Smooth muscle cell (in vitro differentiated cells): ENCODE measurements around the gene C10orf95. TPM values are rescaled to one million over a fixed set of nuclear protein-coding genes. Genes with fewer than 3 reads are reported as not detected.

Source experiments
- DNase-seq: peaks from one replicate; lab custom pipeline; 2025; ENCODE audit not compliant: unreplicated experiment; lab: John Stamatoyannopoulos, UW
- H2AFZ ChIP-seq: fragments of 200-600 bp; sonication (generic); 2 replicates; pipeline ENCODE4 v1.6.0; 2016; ENCODE audit warnings: antibody characterized with exemption, low read depth, mild to moderate bottlenecking
- H3F3A ChIP-seq: fragments of 200-600 bp; sonication (generic); 2 replicates; pipeline ENCODE4 v1.6.0; 2017; ENCODE audit warnings: antibody characterized with exemption, low read depth
- H3K27ac ChIP-seq: fragments of 200-600 bp; sonication (generic); 2 replicates; pipeline ENCODE4 v1.5.1; 2016; ENCODE audit warnings: low read depth, mild to moderate bottlenecking
- H3K27me3 ChIP-seq: fragments of 200-600 bp; sonication (generic); 2 replicates; pipeline ENCODE4 v1.6.1; 2016; ENCODE audit warnings: low read depth, mild to moderate bottlenecking
- H3K36me3 ChIP-seq: fragments of 200-600 bp; sonication (generic); 2 replicates; pipeline ENCODE4 v1.5.1; 2016; ENCODE audit warnings: low read depth
- H3K4me1 ChIP-seq: fragments of 200-600 bp; sonication (generic); 2 replicates; pipeline ENCODE4 v1.5.1; 2016; ENCODE audit warnings: low read depth
- H3K4me2 ChIP-seq: fragments of 200-600 bp; sonication (generic); 2 replicates; pipeline ENCODE4 v1.6.0; 2016; ENCODE audit warnings: mild to moderate bottlenecking
- H3K4me3 ChIP-seq: fragments of 200-600 bp; sonication (generic); 2 replicates; pipeline ENCODE4 v1.5.1; 2016; ENCODE audit warnings: mild to moderate bottlenecking
- H3K79me2 ChIP-seq: fragments of 200-600 bp; sonication (generic); 2 replicates; pipeline ENCODE4 v1.6.0; 2016; ENCODE audit warnings: low read depth, mild to moderate bottlenecking
- H3K9ac ChIP-seq: fragments of 200-600 bp; sonication (generic); 2 replicates; pipeline ENCODE4 v1.6.0; 2016; ENCODE audit warnings: low read depth
- H3K9me3 ChIP-seq: fragments of 200-600 bp; sonication (generic); replicated peaks from 2 replicates; pipeline ENCODE4 v1.5.1; 2016; ENCODE audit warnings: low read depth
- H4K20me1 ChIP-seq: fragments of 200-600 bp; sonication (generic); 2 replicates; pipeline ENCODE4 v1.6.0; 2016; ENCODE audit warnings: low read depth
- CTCF ChIP-seq: fragments of 200-600 bp; sonication (generic); IDR thresholded peaks from 2 replicates; pipeline ENCODE4 v1.5.1; 2017; ENCODE audit warnings: borderline replicate concordance, mild to moderate bottlenecking, antibody characterized with exemption; ENCODE audit not compliant: insufficient read depth, poor library complexity, severe bottlenecking
- WGBS: methylation state at CpG from one replicate; pipeline ENCODE4 v1.1.7; 2016; ENCODE audit warnings: low lambda C conversion rate; 5-methylcytosine and 5-hydroxymethylcytosine counted together
- polyA plus RNA-seq: library from polyadenylated mRNA; unstranded; fragments of >200 nt; fragmentation: Nextera tagmentation; extraction: Ambion mirVana; gene quantifications from 2 replicates; pipeline ENCODE4 v1.2.1, GENCODE V29; 2016
- total RNA-seq: library from RNA; depleted of rRNA; stranded (reverse); fragments of >200 nt; gene quantifications from 2 replicates; pipeline ENCODE4 v1.2.3, GENCODE V29; 2014

The C10orf95 gene
- total and polyA plus RNA-seq, 2 experiments from 2014 or later, result 0.62 TPM; not detected in 1

- peak overlapping the region; percentile 73 for H3K4me3 ChIP-seq
- peak overlapping the region; percentile 39 for H3K27ac ChIP-seq
- H3K4me1 ChIP-seq, result peaks cover 32% of the 10 kb centered on the region
- peaks cover 8% of the 10 kb centered on the region for H4K20me1 ChIP-seq
- WGBS, result 11% methylated on average over 25 of the region's 48 CpGs
- no peaks in the 10 kb centered on the region for H3K27me3 ChIP-seq
- peak overlapping the region; percentile 38 for H3K9ac ChIP-seq
- no peaks in the 10 kb centered on the region for H3K9me3 ChIP-seq
- TF ChIP-seq CTCF, result no peak
- peak overlapping the region; percentile 91 for H3K4me2 ChIP-seq
- no peak overlapping the region for H2AFZ ChIP-seq
- H3F3A ChIP-seq, result no peaks in the 10 kb centered on the region
- peak; percentile 76 for DNase-seq
- no peaks in the 10 kb centered on the region for H3K79me2 ChIP-seq
- H3K36me3 ChIP-seq, result no peaks in the 10 kb centered on the region
Measured at GRCh38 chr10:102410429-102411073, 40.8 kb downstream of the C10orf95 start.

GRCh38 chr10:102409604-102410428 is 41.5 kb downstream of the C10orf95 start:
- Histone ChIP-seq H3K4me3 (peak overlapping the region; percentile 73), H3K4me2 (peak overlapping the region; percentile 91), H4K20me1 (peaks cover 8% of the 10 kb centered on the region), H3K27ac (peak overlapping the region; percentile 39), H3K36me3 (no peaks in the 10 kb centered on the region), H3F3A (no peaks in the 10 kb centered on the region), H3K4me1 (peaks cover 28% of the 10 kb centered on the region), H3K9ac (peak overlapping the region; percentile 38), H2AFZ (no peak overlapping the region), H3K27me3 (no peaks in the 10 kb centered on the region), H3K79me2 (no peaks in the 10 kb centered on the region), H3K9me3 (no peaks in the 10 kb centered on the region)
- WGBS, result 38% methylated on average over 24 of the region's 24 CpGs
- peak; percentile 76 for DNase-seq
- no peak for TF ChIP-seq CTCF

GRCh38 chr10:102408728-102409603 is 42.4 kb downstream of the C10orf95 start:
- no peaks in the 10 kb centered on the region for H3K79me2 ChIP-seq
- DNase-seq, result peak; percentile 79
- H3K9ac ChIP-seq, result peak overlapping the region; percentile 64
- H3F3A ChIP-seq, result no peaks in the 10 kb centered on the region
- no peaks in the 10 kb centered on the region for H3K9me3 ChIP-seq
- 3% methylated on average over 56 of the region's 103 CpGs for WGBS
- H2AFZ ChIP-seq, result no peak overlapping the region
- H3K4me1 ChIP-seq, result peaks cover 23% of the 10 kb centered on the region
- H4K20me1 ChIP-seq, result peaks cover 8% of the 10 kb centered on the region
- H3K4me3 ChIP-seq, result peak overlapping the region; percentile 73
- no peaks in the 10 kb centered on the region for H3K36me3 ChIP-seq
- peak overlapping the region; percentile 39 for H3K27ac ChIP-seq
- H3K27me3 ChIP-seq, result no peaks in the 10 kb centered on the region
- H3K4me2 ChIP-seq, result peak overlapping the region; percentile 91
- TF ChIP-seq CTCF, result no peak
